GM21619 (cell line): ENCODE measurements around the gene A3GALT2.

Source experiments
- ATAC-seq: cut with Tn5 transposase; IDR thresholded peaks from one replicate; pipeline ENCODE4 v1.9.1; 2021; ENCODE audit not compliant: unreplicated experiment

The A3GALT2 gene

DNA sequence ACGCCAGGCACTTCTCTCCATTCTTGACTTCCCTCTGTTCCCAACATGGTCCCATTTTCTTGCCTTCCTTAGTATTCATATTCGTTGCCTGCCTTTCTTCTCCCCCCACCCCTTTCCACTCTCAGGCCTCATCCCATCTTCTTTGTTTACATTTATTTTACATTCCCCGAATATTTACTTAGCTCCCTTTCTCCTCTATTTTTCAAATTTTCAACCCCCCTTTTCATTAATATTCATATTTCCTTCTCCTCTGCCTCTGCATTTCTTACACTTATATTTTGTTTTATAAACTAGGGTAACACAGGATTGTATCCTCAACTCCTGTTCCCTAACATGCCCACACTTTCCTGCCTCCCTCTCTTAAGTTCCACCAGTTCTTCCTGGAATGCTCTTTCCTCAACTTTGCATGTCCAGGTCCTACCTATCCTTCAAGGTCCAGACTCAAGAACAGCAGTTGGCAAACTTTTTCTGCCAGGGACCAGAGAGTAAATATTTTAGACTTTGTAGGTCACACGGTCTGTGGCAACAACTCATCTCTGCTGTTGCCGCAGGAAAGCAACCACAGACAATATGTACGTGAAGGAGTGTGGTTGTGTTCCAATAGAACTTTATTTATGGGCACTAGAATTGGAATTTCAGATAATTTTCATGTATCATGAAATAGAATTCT is 29.8 kb upstream of the A3GALT2 start:
- ATAC-seq: no peak

DNA sequence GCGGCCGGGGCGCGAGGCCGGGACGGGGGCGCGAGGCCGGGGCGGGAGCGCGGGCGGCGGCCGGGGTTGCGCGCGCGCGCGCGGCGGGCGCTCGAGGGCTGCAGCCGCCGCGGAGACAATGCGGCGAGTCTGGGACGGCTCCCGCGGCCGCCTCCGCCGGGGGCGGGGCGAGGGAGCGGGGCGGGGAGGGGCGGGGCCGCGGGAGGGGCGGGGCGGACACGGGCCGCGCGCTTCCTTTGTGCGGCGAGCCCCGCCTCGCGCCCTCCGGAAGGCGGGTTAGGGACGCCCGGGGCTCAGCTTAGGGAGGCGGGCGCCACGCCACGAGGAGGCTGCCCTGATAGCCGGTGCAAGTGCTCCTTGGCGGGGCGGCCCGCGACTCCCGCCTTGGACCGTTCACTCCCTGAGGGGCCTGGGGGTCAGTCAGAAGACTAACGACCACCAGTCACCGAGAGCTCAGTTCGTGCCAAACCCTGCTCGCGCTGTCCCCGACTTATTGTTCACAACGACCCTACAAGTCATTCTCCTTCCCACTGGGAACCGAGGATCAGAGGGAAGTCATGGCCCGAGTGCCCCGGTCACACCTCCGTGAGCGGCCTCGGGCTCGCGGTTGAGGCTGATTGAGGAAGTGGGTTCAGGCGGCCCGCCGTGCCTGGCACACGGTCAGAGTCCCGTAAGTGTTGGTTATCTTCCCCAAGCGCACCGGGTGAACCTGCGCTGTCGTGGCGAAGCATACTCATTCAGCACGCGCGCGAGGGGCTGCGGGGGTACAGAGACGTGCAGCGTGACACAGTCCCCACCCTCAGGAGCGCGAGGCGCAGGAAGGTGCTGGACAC is 29.1 kb upstream of the A3GALT2 start:
- peak; percentile 77 for ATAC-seq

GRCh38 chr1:33349081-33349759 is 28.3 kb upstream of the A3GALT2 start:
- peak; percentile 28 for ATAC-seq

DNA sequence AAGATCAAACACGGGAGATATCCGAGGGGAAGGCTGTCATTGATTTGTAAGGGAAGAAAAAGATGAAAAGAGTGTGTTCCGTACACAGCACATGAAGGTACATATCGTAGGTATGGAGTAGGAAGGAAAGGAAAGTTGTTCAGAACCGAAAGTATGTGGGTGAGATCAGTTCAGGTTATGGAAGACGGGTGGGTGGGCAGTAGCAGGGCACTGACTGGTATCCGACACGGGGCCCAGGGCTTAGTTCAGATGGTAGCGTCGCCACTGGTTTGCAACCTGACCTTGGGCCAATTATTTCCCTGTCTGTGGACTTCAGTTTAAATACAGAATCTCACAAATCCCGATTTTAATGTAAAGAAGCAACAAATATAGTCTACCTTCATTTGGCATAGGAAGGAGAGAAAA is 27.8 kb upstream of the A3GALT2 start:
- ATAC-seq: no peak

GRCh38 chr1:33348194-33348593 is 27.3 kb upstream of the A3GALT2 start:
- ATAC-seq: no peak

- no peak for ATAC-seq
Measured at GRCh38 chr1:33347650-33347992, 26.7 kb upstream of the A3GALT2 start.

DNA sequence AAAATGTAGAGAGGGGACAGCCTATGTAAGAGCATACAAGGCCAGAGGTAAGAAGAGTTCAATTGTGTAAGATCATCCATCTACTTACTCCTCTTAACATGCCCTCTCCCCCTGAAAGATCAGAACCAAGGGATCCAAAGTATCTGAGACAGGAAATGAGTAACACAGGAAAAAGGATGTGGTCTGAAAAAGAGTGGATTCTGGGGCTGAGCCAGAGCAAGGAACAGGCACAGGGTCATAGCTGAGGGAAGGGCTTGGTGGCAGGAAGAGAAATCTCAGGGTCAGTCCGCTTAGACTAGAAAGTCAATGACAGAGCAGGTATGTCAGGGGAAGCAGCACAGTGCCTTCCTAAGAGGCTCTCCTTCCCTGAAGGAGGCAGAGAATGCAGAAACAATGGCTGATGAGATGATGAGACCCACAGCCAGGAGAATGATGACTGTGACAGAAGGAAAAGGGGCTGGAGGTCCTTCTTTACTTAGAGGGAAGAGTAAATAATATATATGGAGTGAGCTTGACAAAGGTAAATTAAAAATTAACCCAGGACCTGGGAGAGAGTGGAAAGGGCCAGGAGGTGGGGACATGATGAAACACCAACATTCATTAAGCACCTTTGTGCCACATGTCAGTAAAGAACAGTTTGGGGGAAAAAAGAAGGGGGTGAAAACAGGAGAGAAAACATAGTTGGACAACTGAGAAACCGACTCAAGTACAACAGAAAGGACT is 26.2 kb upstream of the A3GALT2 start:
- ATAC-seq: no peak

- ATAC-seq: no peak
Measured at GRCh38 chr1:33346533-33346926, 25.6 kb upstream of the A3GALT2 start.

- no peak for ATAC-seq
Measured at GRCh38 chr1:33344896-33345560, 24.1 kb upstream of the A3GALT2 start.

GRCh38 chr1:33343539-33343938 is 22.6 kb upstream of the A3GALT2 start:
- no peak for ATAC-seq

DNA sequence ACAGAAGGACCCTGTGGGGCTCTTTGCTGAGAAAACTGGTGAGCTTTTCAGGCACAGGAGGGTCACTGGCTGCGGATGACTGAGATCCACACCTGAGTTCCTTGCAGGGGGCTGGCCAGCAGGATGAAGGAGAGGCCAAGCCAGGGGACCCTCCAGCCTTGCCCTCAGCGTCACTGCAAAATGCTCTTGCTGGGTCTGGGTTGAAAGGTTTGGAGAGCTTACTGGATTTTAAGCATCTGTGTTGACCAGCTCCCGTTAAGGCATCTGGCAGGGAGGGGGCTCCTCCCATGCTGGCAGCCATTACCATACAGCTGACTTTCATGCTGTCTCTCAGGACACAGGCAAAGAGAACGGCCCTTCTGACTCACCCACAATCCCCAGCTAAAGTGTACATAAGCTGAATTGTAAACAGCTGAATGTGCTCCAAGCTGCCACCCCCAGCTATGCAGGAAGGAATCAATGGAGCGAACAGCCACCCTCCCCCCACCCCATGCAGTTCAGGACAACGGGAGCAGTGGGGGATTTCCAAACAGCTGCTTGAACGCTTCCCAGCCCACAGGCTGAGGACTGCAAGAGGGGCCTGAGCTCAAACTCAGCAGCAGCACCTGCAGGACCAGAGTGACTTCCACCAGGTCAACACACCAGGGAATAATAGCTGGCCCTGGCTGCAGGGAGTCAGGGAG is 21.3 kb upstream of the A3GALT2 start:
- ATAC-seq: no peak

DNA sequence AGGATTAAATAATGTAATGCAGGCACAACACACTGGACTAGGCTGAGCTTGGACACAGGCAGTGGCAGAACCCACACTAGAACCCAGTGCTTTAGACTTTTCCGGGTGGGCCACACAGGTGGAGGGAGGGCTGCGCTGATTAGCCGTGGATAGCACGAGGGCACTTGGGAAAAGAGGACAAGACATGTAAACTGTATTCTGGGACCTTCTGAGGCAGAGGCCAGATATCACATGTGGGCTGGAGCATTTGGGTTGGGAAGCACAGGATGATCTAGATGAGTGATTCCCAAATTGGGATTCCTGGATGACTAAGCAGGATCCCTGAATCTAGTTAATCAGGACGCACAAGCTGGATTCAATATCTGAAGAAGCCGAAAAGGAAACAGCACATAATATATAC is 20.3 kb upstream of the A3GALT2 start:
- ATAC-seq: no peak

- ATAC-seq: no peak
Measured at GRCh38 chr1:33339413-33339812, 18.5 kb upstream of the A3GALT2 start.

- ATAC-seq: no peak
Measured at GRCh38 chr1:33338440-33339211, 17.7 kb upstream of the A3GALT2 start.

GRCh38 chr1:33338048-33338439 is 17.1 kb upstream of the A3GALT2 start:
- ATAC-seq: no peak

DNA sequence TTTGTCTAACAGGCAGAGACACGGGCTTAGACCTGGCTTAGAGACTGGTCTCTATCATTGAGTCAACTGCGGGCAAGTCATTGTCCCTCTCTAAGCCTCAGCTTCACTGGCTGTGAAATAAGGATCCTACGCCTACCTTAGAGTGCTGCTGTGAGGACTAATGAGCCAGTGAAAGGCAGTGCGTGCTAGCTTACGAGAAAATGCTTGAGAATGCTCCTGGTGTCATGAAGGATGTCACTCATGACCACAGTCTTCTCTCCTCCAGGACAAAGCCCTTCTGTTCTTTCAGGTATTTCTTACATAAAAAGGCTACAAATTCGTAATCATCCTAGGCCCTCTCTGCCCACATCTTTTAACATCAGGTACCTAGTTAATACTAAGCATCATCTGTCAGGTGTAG is 16.5 kb upstream of the A3GALT2 start:
- ATAC-seq: no peak

DNA sequence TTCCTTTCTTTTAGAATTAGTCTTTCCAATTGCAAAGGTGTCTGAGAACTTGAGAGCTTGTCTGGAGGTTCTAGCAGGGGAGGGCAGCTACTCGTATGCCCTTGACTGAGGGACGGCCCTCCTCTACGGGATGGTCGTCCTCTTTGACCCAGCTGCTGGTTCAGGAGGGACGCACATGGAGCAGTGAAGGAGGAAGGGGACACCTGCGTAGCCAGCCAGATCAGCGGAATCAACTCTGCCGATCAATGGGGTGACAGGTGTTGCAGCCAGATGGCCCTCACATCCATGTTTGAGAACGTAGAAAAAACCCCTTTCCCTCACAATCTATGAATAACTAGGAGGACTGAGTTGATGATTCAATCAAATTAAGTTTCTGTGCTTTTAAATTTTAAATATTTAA is 15.7 kb upstream of the A3GALT2 start:
- no peak for ATAC-seq

DNA sequence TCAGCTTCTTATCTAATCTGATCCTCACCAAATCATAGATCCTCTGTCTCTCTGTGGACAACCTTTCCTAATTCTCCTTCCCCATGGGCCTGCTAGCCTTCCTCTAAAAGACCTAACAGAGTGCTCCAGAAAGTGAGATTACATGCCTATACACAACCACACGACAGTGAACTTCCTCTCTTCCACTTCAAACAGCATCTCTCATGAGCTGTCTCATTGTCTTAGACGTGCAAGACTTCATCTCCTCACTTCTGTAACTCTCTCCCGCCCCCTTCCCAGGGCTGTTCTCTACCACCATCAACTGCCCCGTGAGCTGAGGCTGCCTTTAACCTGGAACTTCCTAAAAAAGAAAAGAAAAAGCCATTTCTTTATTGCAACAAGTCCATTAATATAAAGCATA is 14.1 kb upstream of the A3GALT2 start:
- ATAC-seq: no peak

DNA sequence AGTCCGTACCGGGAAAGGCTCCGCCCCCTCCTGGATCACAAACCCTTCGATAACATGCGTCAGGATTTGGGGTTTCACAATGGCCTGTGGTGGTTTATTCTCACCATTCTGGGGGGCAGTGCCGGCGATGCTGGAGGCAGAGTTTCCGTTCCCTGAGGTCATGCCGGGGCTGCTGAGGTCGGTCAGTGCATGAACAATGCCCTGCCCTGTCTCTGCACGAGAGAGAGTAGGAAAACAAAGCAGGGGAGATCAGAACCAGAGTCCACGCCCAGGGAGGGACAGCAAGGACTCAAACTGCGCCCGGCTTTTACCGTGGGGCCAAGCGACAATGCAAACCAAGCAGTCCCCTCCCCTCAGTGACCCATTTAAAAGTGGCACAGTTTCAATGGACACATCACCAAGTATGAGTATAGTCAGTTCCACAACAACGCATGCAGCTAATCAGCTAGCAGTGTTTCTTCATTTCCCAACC is 13.2 kb upstream of the A3GALT2 start:
- ATAC-seq: no peak
